AG04450 (cell line): ENCODE data around the gene NOL7. TPM values are rescaled to one million over a fixed set of nuclear protein-coding genes. Genes with fewer than 3 reads are reported as not detected.

Experiments
- CTCF ChIA-PET: fragments of 300-600, 350-600 bp; formaldehyde crosslinking; extraction: SDS; loops from one replicate; lab custom pipeline; 2022; ENCODE audit warnings: antibody characterized with exemption, inconsistent platforms; lab: Charles Lee
- POLR2A ChIA-PET: fragments of 350-600 bp; formaldehyde crosslinking; extraction: SDS; loops from one replicate; lab custom pipeline; 2021; ENCODE audit warnings: antibody characterized with exemption, inconsistent platforms; lab: Yijun Ruan, JAX
- DNase-seq: peaks from one replicate; pipeline ENCODE4 v3.0.0-alpha.2; 2011; ENCODE audit warnings: low read depth, low spot score
- H3K27ac ChIP-seq: one replicate; pipeline ENCODE4 v1.5.1; 2012; ENCODE audit warnings: low read depth, low read length, control low read depth
- H3K27me3 ChIP-seq: one replicate; pipeline ENCODE4 v1.6.0; 2012; ENCODE audit warnings: low read length; ENCODE audit not compliant: control insufficient read depth, insufficient read depth
- H3K4me3 ChIP-seq: 2 replicates; pipeline ENCODE4 v1.5.1; 2011; ENCODE audit warnings: mild to moderate bottlenecking, low read depth, low read length, control low read depth
- H3K9me3 ChIP-seq: 2 replicates; pipeline ENCODE4 v1.5.1; 2012; ENCODE audit warnings: low read length; ENCODE audit not compliant: control insufficient read depth, insufficient read depth
- polyA plus RNA-seq: library from polyadenylated mRNA; depleted of rRNA; stranded (reverse); fragments of >200 nt; gene quantifications from 2 replicates; pipeline ENCODE4 v1.2.3, GENCODE V29; 2011
- TF ChIP-seq, protein P1 (sequence below): IDR thresholded peaks from 2 replicates; pipeline ENCODE4 v1.5.1; 2011; ENCODE audit warnings: low read depth, low read length, control low read depth, inconsistent platforms

NOL7 gene
- polyA plus RNA-seq, 1 experiment: 46.6 TPM

- TF ChIP-seq, protein P1, sequence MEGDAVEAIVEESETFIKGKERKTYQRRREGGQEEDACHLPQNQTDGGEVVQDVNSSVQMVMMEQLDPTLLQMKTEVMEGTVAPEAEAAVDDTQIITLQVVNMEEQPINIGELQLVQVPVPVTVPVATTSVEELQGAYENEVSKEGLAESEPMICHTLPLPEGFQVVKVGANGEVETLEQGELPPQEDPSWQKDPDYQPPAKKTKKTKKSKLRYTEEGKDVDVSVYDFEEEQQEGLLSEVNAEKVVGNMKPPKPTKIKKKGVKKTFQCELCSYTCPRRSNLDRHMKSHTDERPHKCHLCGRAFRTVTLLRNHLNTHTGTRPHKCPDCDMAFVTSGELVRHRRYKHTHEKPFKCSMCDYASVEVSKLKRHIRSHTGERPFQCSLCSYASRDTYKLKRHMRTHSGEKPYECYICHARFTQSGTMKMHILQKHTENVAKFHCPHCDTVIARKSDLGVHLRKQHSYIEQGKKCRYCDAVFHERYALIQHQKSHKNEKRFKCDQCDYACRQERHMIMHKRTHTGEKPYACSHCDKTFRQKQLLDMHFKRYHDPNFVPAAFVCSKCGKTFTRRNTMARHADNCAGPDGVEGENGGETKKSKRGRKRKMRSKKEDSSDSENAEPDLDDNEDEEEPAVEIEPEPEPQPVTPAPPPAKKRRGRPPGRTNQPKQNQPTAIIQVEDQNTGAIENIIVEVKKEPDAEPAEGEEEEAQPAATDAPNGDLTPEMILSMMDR: no peak
- DNase-seq: no peak
- Histone ChIP-seq H3K27me3 (no peaks in the 10 kb centered on the region), H3K4me3 (no peak overlapping the region), H3K27ac (no peak overlapping the region), H3K9me3 (no peaks in the 10 kb centered on the region; the same call in none of the 2 replicates)
- POLR2A ChIA-PET: no interaction called here
- CTCF ChIA-PET: interaction anchor here (5.8 kb wide), 1 partner anchor 15 kb away, joined by 28 read pairs; the partner anchor contains the start of gene SIRT5
These were observed 24.5 kb upstream of the NOL7 start for GRCh38 chr6:13590574-13591153.

DNA sequence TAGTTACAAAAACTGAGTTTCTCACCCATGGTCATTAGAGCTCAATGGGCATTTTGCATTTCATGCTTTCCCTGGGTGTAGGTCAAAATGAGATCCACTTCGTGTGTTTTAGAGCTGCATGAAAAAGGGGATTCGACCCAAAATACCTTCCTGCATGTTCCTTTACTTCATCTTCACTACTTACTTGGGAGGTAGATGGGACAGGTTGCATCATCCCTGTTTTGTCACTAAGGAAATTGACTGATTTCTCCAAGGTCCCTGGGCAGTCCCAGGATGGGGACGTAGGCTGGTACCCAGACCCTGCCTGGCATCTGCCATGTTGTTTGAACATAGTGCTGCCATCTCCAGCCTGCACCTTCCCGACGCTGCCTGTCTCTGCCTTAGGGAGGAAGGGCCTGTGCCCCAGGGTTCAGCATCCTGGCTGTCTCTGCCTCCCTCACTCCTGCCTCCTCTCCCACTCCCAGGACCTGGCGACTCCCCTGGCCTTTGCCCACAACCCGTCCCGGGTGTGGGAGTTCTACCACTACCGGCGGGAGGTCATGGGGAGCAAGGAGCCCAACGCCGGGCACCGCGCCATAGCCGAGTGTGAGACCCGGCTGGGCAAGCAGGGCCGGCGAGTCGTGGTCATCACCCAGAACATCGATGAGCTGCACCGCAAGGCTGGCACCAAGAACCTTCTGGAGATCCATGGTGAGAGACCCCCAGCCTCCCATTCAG is 23.8 kb upstream of the NOL7 start:
- H3K27ac ChIP-seq: no peak overlapping the region
- TF ChIP-seq, protein P1: no peak
- CTCF ChIA-PET: interaction anchor here (4.6 to 5.8 kb wide), 2 partner anchors 16 kb away, joined by 24 to 28 read pairs; partner anchors contain the start of gene SIRT5
- no peaks in the 10 kb centered on the region; the same call in none of the 2 replicates for H3K9me3 ChIP-seq
- no peak overlapping the region for H3K4me3 ChIP-seq
- POLR2A ChIA-PET: no interaction called here
- no peaks in the 10 kb centered on the region for H3K27me3 ChIP-seq
- no peak for DNase-seq

- no peak for DNase-seq
- CTCF ChIA-PET: interaction anchor here (1.0 to 4.6 kb wide), 4 partner anchors 18 to 261 kb away, joined by 3 to 24 read pairs (median 6); partner anchors contain the start of gene SIRT5
These were observed 22.0 kb upstream of the NOL7 start for GRCh38 chr6:13593103-13593502.

GRCh38 chr6:13593720-13594119 is 21.4 kb upstream of the NOL7 start:
- TF ChIP-seq, protein P1: no peak
- Histone ChIP-seq H3K27ac (no peak overlapping the region), H3K4me3 (no peak overlapping the region), H3K9me3 (no peaks in the 10 kb centered on the region; the same call in 1 of the 2 replicates), H3K27me3 (no peaks in the 10 kb centered on the region)
- ChIA-PET CTCF (interaction anchor here (1.0 to 4.6 kb wide), 4 partner anchors 19 to 262 kb away, joined by 4 to 24 read pairs (median 7); partner anchors contain the start of genes NOL7 and SIRT5), POLR2A (no interaction called here)
- DNase-seq: no peak

More at GRCh38 chr6:13593103-13593502, 22.0 kb upstream of the NOL7 start:
- POLR2A ChIA-PET: no interaction called here
- Histone ChIP-seq H3K27ac (no peak overlapping the region), H3K9me3 (no peaks in the 10 kb centered on the region; the same call in 1 of the 2 replicates), H3K4me3 (no peak overlapping the region), H3K27me3 (no peaks in the 10 kb centered on the region)
- TF ChIP-seq, protein P1: no peak

DNA sequence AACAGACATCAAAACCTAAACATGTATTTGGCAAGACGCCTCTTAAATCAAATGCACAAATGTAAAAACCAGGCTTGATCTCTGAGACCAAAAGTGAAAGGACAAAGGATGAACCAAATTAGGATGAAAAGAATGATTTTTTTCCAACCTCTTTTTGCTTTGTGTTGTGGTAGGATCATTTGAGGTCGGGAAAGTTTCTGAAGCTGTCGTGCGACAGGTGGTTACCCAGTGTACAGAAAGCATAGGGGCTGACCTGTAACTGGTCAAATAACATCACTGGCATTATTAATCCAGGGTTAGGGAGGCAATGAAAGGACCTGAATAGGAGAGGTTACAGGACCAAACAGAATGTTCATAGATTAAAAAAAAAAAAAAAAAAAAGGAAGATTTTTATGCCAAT is 18.1 kb upstream of the NOL7 start:
- Histone ChIP-seq H3K9me3 (no peaks in the 10 kb centered on the region; the same call in 1 of the 2 replicates), H3K27me3 (no peaks in the 10 kb centered on the region), H3K27ac (no peak overlapping the region), H3K4me3 (no peak overlapping the region)
- TF ChIP-seq, protein P1: no peak
- ChIA-PET POLR2A (no interaction called here), CTCF (interaction anchor here (1.5 to 1.9 kb wide), 2 partner anchors 22 to 28 kb away, joined by 3 to 4 read pairs; no protein-coding TSS in a partner anchor)
- DNase-seq: no peak
